GM18511 (cell line): ENCODE results near the gene ATP9B.

Source experiments
- ATAC-seq: cut with Tn5 transposase; IDR thresholded peaks from one replicate; pipeline ENCODE4 v1.9.1; 2021; ENCODE audit warnings: mild to moderate bottlenecking, moderate library complexity; ENCODE audit not compliant: unreplicated experiment

ATP9B gene

DNA sequence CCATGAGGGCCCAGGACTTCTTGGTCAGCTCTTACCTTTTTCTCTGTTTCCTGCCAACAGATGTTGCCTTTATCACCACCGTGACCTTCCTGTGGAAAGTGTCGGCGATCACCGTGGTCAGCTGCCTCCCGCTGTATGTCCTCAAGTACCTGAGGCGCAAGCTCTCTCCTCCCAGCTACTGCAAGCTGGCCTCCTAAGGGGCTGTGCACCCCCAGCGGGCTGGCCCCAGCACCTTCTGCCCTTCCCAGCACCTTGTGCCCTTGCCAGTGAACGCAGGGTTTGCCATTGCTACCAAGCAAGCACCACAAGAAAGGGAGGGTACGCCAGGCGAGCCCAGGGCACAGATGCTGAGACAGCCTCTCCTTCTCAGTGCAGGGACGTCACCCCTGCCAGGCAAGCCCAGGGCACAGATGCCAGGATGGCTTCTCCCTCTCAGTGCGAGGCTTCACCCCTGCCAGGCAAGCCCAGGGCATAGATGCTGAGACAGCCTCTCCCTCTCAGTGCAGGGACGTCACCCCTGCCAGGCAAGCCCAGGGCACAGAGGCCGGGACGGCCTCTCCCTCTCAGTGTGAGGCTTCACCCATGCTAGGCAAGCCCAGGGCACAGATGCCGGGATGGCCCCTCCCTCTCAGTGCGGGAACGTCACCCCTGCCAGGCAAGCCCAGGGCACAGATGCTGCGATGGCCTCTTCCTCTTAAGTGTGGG is 308.1 kb downstream of the ATP9B start:
- no peak for ATAC-seq

GRCh38 chr18:79378536-79379250 is 309.5 kb downstream of the ATP9B start:
- peak; percentile 62 for ATAC-seq

- ATAC-seq = no peak
These were observed 310.2 kb downstream of the ATP9B start for GRCh38 chr18:79379251-79379905.

DNA sequence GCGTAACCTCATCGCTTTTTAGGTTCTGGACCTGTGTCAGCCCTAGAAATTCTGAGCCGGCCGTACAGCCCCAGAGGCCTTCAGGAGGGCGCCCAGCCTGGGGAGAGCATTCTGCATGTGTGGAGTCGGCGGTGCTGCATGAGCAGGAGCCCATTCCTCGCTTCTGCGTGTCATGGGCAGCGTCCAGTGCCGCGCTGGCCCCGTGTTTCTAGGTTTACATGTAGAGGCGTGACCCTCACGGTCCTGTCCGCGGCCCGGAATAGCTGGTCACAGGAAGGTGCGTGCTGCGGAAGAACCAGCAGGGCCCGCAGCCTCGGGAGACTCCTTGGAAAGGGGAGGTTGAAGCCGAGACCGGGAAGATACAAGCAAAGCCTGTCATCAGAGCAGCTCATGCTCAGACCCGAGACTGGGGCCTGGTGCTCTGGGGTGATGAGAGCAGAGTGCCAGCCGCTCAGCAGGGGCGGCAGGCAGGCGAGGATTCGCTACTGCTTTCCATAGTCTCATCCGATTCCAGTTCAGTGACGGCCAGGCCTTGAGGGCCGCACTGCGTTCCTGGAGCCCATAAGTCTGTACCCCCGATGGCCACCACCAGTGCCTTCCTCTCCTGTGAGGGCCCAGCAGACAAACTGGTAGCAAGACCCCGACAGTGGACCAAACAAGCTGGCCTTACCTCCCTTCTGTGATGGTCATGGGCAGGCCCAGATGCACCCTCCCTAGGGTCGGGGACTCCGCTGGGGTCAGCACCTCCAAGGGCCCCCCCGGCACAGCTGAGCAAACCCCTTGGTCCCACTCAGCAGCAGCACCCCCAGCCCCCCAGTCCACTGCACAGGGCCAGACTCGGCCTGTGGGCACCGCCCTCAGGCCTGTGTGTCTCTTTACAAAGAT is 311.0 kb downstream of the ATP9B start:
- ATAC-seq = no peak

GRCh38 chr18:79380816-79381806 is 311.9 kb downstream of the ATP9B start:
- peak; percentile 51 for ATAC-seq

- ATAC-seq = no peak
These were observed 312.7 kb downstream of the ATP9B start for GRCh38 chr18:79381811-79382311.

DNA sequence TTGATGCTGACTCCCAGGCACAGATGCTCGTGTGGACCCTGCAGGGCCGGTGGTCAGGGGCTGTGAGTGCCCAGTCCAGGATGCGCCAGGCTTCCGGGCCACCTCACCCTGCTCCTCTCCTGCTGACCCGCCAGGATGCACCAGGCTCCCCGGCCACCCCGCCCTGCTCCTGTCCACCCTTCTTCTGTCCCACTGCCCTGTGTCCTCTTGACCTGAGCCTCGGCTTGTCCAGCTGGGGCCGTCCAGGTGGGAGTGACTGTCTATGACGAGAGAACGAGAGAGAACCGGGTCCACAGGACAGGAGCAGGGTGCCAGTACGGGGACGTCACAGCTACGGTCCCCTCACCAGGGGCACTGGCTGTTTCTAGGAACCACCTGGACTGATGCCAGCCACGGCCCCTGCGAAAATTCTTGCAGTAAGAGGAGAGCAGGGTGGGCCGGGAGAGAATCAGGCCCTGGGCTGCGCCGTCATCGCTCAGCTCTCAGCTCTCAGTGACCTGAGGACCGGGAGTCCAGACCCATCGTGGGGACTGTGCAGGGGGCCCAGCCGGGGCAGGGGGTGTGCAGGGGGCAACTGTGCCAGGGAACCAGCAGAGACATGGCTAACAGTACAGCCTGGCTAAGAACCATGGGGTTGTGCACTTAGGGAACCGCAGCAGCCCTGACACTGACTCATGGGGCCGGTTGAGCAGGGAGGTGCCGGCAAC is 313.6 kb downstream of the ATP9B start:
- no peak for ATAC-seq

- no peak for ATAC-seq
These were observed 314.3 kb downstream of the ATP9B start for GRCh38 chr18:79383388-79384056.

DNA sequence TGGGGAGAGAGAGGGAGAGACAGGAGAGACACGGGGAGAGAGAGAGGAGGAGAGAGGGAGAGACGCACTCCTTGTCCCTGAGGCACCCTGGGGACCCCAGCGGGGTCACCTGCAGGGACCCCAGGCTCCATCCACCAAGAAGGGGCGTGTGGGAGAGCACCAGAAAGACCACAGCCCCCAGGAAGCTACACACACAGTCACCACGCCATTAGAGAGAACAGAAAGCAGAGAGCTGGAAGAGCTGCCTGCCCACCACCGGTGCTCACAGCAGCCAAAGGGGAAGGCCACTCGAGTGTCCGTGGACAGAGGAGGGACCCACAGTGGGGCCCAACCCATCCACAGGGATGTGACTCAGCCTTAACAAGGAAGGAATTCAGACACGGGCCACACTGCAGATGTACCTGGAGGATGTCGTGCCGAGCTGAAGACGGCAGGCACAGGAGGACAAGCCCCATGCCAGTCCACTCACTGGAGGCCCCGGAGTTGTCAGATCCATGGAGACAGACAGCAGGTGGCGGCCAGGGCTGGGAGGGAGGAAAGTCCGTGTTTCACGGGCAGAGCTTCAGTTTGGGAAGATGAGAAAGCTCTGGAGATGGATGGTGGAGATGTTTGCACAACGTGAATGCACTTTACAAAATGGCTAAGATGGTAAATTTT is 315.1 kb downstream of the ATP9B start:
- no peak for ATAC-seq

DNA sequence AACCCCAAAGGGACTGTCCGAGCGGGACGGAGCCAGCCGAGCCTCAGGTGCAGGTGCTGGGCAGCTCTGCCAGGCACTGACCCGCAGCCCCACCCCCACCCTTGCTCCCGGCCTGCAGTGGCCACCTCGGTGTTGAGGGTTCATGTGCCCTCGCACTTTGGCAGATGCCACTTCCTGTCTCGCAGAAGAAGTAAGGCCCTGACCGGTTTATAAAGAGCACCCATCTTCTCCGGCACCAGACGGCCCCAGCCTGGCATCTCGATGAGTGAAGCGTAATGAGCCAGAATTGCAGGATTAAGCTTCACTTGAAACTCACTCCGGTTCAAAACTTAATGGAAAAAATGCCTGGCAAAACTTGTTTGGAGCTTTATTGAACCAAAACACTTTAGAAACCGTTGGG is 315.6 kb downstream of the ATP9B start:
- no peak for ATAC-seq

DNA sequence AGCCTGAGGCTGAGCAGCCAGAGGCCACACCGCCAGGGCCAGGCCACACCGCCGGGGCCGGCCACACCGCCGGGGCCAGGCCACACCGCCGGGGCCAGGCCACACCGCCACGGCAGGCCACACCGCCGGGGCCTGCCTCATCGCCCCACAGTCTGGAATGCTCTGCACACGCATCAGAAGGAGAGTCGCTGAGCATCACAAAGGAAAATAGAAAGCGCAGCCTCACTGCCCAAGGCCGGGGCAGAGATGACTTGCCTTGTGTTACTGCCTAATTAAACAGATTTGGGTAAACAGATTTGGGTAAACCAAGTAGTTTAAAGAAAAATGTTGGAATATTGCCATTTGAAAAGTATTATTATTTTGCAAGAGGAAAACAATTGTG is 316.1 kb downstream of the ATP9B start:
- no peak for ATAC-seq

GRCh38 chr18:79385708-79386341 is 316.6 kb downstream of the ATP9B start:
- ATAC-seq = no peak

- ATAC-seq = no peak
These were observed 317.4 kb downstream of the ATP9B start for GRCh38 chr18:79386547-79386946.

DNA sequence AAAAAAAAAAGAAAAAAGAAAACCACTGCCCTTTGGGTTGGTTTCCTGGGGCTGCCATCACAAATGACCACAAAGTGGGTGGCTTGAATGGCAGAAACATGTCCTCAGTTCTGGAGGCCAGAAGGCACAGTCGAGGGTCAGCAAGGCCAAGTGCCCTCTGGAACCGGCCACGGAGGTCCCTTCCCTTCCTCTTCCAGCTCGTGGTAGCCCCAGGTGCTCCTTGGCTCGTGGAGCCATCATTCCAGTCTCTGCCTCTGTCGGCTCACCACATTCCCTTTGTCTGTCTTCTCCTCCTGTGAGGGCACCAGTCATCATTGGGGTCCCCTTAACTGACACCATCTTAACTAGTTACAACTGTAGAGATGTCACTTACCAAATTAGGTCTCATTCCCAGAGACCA is 318.0 kb downstream of the ATP9B start:
- ATAC-seq = no peak

- ATAC-seq = no peak
These were observed 318.4 kb downstream of the ATP9B start for GRCh38 chr18:79387615-79388014.

DNA sequence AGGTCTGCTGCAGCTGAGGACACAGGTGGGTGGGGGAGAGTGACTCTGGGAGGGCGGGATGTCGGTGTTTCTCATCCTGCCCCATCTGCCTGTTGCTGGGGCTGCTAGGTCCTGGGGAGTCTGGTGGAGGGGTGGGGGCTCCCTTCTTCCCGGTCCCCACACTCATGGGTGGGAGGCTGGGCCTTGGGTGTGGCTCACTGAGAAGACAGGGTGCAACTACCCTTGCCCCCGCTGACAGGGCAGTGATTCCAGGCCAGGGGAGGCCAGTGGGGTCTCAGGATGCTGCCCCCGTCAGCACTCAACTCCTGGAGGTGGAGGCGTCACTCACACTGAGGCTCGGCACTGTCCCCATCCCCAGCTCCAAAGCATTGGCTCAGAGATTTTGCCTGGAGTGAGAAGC is 318.8 kb downstream of the ATP9B start:
- ATAC-seq = no peak

GRCh38 chr18:79389689-79390088 is 320.5 kb downstream of the ATP9B start:
- no peak for ATAC-seq

DNA sequence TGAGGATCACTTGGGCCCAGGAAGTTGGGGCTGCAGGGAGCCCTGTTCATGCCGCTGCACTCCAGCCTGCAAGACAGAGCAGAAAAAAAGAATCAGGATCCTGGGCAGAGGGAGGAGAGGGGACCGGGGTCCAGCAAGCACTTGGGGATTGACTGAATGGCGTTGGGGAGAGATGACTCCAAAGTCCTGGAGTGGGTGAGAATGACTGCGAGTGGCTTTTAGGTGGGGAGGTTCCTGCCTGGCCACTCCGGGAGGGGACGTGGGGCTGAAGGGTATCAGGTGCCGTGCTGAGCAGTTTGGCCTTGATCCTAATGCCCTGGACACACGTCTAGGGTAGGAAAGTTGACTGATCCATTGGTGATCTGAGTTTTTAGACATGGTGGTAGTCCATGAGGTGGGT is 323.0 kb downstream of the ATP9B start:
- no peak for ATAC-seq
